SK-N-SH treated with all-trans-retinoic acid at 6 μM for 48 hours (cell line): Measurements from ENCODE around the gene LYRM9.

Source experiments
- ARNTL ChIP-seq: fragments of 450-650 bp; formaldehyde crosslinking; IDR thresholded peaks from 2 replicates; pipeline ENCODE4 v1.5.0; 2020; ENCODE audit warnings: low read depth, mild to moderate bottlenecking, moderate library complexity, borderline replicate concordance
- CSDC2 ChIP-seq: fragments of 250-450 bp; sonication (Bioruptor Pico); IDR thresholded peaks from 2 replicates; pipeline ENCODE4 v1.5.0; 2020; ENCODE audit warnings: mild to moderate bottlenecking, moderate library complexity
- OSR1 ChIP-seq: fragments of 250-450 bp; sonication (Bioruptor Pico); IDR thresholded peaks from 2 replicates; pipeline ENCODE4 v1.8.0; 2022; ENCODE audit warnings: moderate library complexity, mild to moderate bottlenecking, inconsistent platforms
- RARB ChIP-seq: fragments of 250-450 bp; sonication (Bioruptor Pico); IDR thresholded peaks from 2 replicates; pipeline ENCODE4 v1.8.0; 2021; ENCODE audit warnings: mild to moderate bottlenecking, moderate library complexity
- TCF4 ChIP-seq: fragments of 250-450 bp; sonication (Bioruptor Pico); IDR thresholded peaks from 2 replicates; pipeline ENCODE4 v1.8.0; 2021; ENCODE audit warnings: mild to moderate bottlenecking, moderate library complexity, borderline replicate concordance
- ZC3H10 ChIP-seq: fragments of 250-450 bp; sonication (Bioruptor Pico); IDR thresholded peaks from 2 replicates; pipeline ENCODE4 v1.5.1; 2021; ENCODE audit warnings: mild to moderate bottlenecking, moderate library complexity
- ZFP3 ChIP-seq: fragments of 250-450 bp; sonication (Bioruptor Pico); IDR thresholded peaks from 2 replicates; pipeline ENCODE4 v1.5.0; 2020; ENCODE audit warnings: mild to moderate bottlenecking, moderate library complexity
- ZNF565 ChIP-seq: fragments of 450-650 bp; formaldehyde crosslinking; conservative IDR thresholded peaks from 2 replicates; pipeline ENCODE4 v1.5.0; 2020; ENCODE audit warnings: low read depth, mild to moderate bottlenecking, moderate library complexity

DNA sequence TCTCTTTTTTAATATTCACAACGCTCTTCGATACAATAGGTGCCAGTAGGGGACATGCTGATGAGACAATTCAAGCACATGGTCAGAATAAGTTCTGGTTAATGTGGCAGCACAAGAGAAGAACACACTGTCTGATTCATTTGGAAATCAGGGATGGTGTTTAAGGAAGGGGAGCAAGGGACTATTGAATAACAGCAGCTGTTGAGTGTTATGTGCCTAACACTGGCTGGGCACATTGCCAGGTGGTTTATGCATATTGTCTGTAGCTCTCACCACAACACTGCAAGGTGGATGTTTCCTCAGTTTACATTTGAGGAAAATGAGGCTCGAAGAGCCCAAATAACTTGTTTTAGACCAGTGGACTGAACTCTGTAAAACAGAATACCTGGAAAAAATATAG is 44.2 kb downstream of the LYRM9 start:
- TF ChIP-seq CSDC2 (no peak), TCF4 (CRISPR knock-in tag) (no peak), ZC3H10 (no peak), ZFP3 (no peak), ARNTL (CRISPR knock-in tag) (no peak), ZNF565 (CRISPR knock-in tag) (no peak), OSR1 (CRISPR knock-in tag) (no peak), RARB (CRISPR knock-in tag) (no peak)
